Dendritic cell treated with granulocyte-macrophage colony-stimulating factor and Interleukin-4, amounts not matched to agents 40 ng/mL and 50 ng/mL, for 4 days (primary cell): ENCODE data around the gene KCNC2.

Experiments used
- H3K27ac Mint-ChIP-seq: one replicate; pipeline ENCODE4 v1.8.0; 2022; ENCODE audit warnings: mild to moderate bottlenecking, mixed read lengths
- H3K27me3 Mint-ChIP-seq: one replicate; pipeline ENCODE4 v1.8.0; 2022; ENCODE audit warnings: mild to moderate bottlenecking, mixed read lengths
- H3K36me3 Mint-ChIP-seq: one replicate; pipeline ENCODE4 v1.8.0; 2022; ENCODE audit warnings: low read depth, mixed read lengths
- H3K4me1 Mint-ChIP-seq: one replicate; pipeline ENCODE4 v1.8.0; 2022; ENCODE audit warnings: low read depth, mixed read lengths
- H3K4me3 Mint-ChIP-seq: one replicate; pipeline ENCODE4 v1.8.0; 2022; ENCODE audit warnings: mild to moderate bottlenecking, moderate library complexity, mixed read lengths
- H3K9me3 Mint-ChIP-seq: one replicate; pipeline ENCODE4 v1.8.0; 2022; ENCODE audit warnings: mixed read lengths
- intact Hi-C: fragments of 100-400 bp; cut with micrococcal nuclease; formaldehyde crosslinking; loops from one replicate; pipeline ENCODE4 v1.15.0; 2022

Gene KCNC2

GRCh38 chr12:75209812-75210138, at the start of gene KCNC2:
TSS of gene KCNC2 (minus strand) at chr12:75209839.
- no peak within 1 kb of the TSS for H3K4me3 Mint-ChIP-seq
- H3K27me3 Mint-ChIP-seq = peaks cover 51% of the 10 kb centered on the region
- intact Hi-C loops = no loop called here
- no peaks in the 10 kb centered on the region for H3K9me3 Mint-ChIP-seq
- H3K27ac Mint-ChIP-seq = no peak within 1 kb of the TSS
- H3K36me3 Mint-ChIP-seq = no peaks in the 10 kb centered on the region
- H3K4me1 Mint-ChIP-seq = no peaks in the 10 kb centered on the region

- H3K4me1 Mint-ChIP-seq = no peaks in the 10 kb centered on the region
- H3K4me3 Mint-ChIP-seq = no peak overlapping the region
- intact Hi-C loops = no loop called here
- H3K27me3 Mint-ChIP-seq = no peaks in the 10 kb centered on the region
- no peak overlapping the region for H3K27ac Mint-ChIP-seq
- H3K36me3 Mint-ChIP-seq = no peaks in the 10 kb centered on the region
- H3K9me3 Mint-ChIP-seq = no peaks in the 10 kb centered on the region
These were observed 49.5 kb upstream of the KCNC2 start for GRCh38 chr12:75259143-75259542.

GRCh38 chr12:75257510-75257909, 47.9 kb upstream of the KCNC2 start:
- no peaks in the 10 kb centered on the region for H3K4me1 Mint-ChIP-seq

DNA sequence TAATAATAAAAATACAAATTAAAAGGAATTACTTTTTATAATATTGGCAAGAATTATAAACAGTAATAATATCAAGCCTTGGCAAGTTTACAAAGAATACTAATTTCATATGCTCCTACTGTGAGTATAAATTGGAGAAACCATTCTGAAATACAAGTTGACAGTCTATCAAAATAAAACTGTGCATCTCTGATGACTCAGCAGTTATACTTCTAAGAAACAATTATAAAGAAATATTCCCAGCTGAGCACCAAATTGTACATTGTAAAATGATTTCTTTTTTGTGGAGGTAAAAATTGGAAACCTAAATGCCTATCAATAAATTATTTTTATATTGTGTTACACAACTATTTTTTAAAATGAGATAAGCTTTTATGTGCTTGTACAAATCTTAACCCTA, 35.5 kb upstream of the KCNC2 start:
- Mint-ChIP-seq H3K4me1 (no peaks in the 10 kb centered on the region), H3K27ac (no peak overlapping the region), H3K36me3 (no peaks in the 10 kb centered on the region), H3K27me3 (no peaks in the 10 kb centered on the region), H3K9me3 (peaks cover 8% of the 10 kb centered on the region), H3K4me3 (no peak overlapping the region)
- intact Hi-C loops = no loop called here

More at GRCh38 chr12:75257510-75257909, 47.9 kb upstream of the KCNC2 start:
- Mint-ChIP-seq H3K9me3 (no peaks in the 10 kb centered on the region), H3K4me3 (no peak overlapping the region), H3K27ac (no peak overlapping the region), H3K27me3 (no peaks in the 10 kb centered on the region), H3K36me3 (no peaks in the 10 kb centered on the region)
- intact Hi-C loops = no loop called here

GRCh38 chr12:75239987-75240386, 30.3 kb upstream of the KCNC2 start:
- Mint-ChIP-seq H3K4me3 (no peak overlapping the region), H3K36me3 (no peaks in the 10 kb centered on the region), H3K9me3 (peaks cover 8% of the 10 kb centered on the region), H3K27ac (no peak overlapping the region), H3K27me3 (no peaks in the 10 kb centered on the region), H3K4me1 (no peaks in the 10 kb centered on the region)
- intact Hi-C loops = no loop called here

DNA sequence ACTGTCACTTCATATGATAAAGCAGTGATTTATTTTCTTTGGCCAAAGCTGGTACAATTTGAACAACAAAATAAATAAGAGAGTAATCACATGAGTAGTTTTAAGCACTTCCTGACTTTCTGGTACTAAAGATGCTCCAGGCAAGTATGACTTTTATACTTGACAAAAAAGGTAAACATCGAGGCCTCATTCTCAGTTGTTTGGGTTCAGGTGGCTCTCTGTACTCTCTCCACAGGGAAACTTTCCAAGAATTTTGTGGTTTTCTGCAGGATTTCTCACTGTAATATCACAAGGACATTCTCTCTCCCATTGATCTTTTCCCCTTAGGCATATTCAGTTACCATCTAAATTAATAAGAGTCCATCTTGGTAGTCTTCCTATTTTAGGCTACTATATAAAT, 26.6 kb upstream of the KCNC2 start:
- Mint-ChIP-seq H3K27me3 (no peaks in the 10 kb centered on the region), H3K4me1 (no peaks in the 10 kb centered on the region), H3K27ac (no peak overlapping the region), H3K9me3 (peaks cover 8% of the 10 kb centered on the region), H3K36me3 (no peaks in the 10 kb centered on the region), H3K4me3 (no peak overlapping the region)
- intact Hi-C loops = no loop called here

DNA sequence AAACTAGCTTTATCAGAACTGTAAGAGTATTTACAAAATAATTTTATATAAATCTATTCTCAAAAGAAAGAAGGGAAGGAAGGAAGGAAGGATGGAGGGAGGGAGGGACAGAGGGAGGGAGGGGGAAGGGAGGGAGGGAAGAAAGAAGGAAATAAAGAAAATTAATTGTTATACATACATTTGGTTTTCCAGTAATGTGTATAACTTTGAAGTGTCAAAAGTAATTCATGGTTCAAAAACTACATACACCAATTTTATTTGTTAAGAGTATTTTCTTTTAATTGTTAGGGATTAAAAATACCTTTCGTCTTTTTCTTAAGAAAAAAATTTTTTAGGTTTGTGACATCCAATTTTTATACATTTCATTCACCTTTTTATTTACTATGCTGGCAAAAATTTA, 17.5 kb upstream of the KCNC2 start:
- Mint-ChIP-seq H3K27me3 (no peaks in the 10 kb centered on the region), H3K36me3 (no peaks in the 10 kb centered on the region), H3K4me3 (no peak overlapping the region), H3K9me3 (peaks cover 8% of the 10 kb centered on the region), H3K27ac (no peak overlapping the region), H3K4me1 (no peaks in the 10 kb centered on the region)
- intact Hi-C loops = no loop called here

- H3K27ac Mint-ChIP-seq = no peak overlapping the region
- no peaks in the 10 kb centered on the region for H3K9me3 Mint-ChIP-seq
- H3K4me1 Mint-ChIP-seq = no peaks in the 10 kb centered on the region
- no peak overlapping the region for H3K4me3 Mint-ChIP-seq
- intact Hi-C loops = no loop called here
- peaks cover 39% of the 10 kb centered on the region for H3K27me3 Mint-ChIP-seq
- no peaks in the 10 kb centered on the region for H3K36me3 Mint-ChIP-seq
These were observed 2.4 kb upstream of the KCNC2 start for GRCh38 chr12:75212072-75212471.

GRCh38 chr12:75208856-75209811, 505 bp downstream of the KCNC2 start:
- intact Hi-C loops = no loop called here
- Mint-ChIP-seq H3K4me3 (no peak overlapping the region), H3K4me1 (no peaks in the 10 kb centered on the region), H3K27me3 (peaks cover 51% of the 10 kb centered on the region), H3K36me3 (no peaks in the 10 kb centered on the region), H3K9me3 (no peaks in the 10 kb centered on the region), H3K27ac (no peak overlapping the region)

DNA sequence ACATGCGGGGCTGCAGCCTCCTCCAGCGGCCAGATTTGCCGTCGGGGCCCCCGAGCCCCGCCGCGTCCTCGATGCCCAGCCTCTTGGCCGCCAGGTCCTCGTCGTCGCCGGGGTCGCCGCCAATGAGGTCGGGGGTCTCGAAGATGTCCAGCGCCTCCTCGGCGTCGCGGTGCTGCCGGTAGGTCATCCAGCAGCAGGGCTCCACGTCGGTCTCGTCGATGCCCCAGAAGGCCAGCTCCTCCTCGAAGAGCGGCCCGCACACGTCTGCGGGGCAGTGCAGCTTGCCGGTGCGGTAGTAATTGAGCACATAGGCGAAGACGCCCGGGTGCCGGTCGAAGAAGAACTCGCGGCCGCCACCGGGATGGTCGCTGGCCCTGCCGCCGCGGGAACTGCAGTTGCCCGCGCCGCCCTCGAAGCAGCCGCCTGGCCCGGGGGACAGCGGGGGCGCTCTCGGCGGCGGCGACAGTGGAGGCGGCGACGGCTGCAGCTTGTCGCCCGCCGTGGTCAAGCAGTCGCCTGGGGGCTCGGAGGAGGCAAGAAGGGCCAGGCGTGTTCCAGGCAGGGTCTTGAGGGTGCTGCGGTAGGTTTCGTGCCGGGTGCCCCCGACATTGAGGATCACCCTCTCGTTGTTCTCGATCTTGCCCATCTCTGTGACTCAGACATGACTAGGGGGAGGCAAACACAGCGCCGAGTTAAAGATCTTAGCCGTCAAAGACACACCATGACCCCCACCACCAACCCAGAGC, 2.1 kb downstream of the KCNC2 start:
- intact Hi-C loops = no loop called here

DNA sequence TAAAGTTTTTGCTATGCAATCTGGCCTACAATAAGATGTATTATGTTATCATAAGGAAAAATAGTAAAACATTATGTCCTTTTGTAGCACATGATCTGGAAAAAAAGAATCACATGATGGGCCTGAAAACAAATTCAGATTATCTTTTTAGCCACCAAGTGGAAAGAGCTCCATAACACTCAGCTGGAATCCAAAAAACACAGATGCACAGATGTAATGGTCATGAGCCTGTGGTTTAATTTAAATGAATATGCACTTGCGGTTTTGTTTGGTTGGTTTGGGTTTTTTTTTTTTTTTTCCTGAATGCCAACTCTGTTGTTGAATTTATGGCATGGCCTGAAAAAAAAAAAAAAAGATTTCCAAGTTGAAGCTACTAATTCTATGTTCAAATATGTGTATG, 4.1 kb downstream of the KCNC2 start:
- H3K36me3 Mint-ChIP-seq = no peaks in the 10 kb centered on the region
- no peak overlapping the region for H3K4me3 Mint-ChIP-seq
- H3K9me3 Mint-ChIP-seq = no peaks in the 10 kb centered on the region
- no peaks in the 10 kb centered on the region for H3K4me1 Mint-ChIP-seq
- H3K27me3 Mint-ChIP-seq = peaks cover 45% of the 10 kb centered on the region
- intact Hi-C loops = no loop called here
- no peak overlapping the region for H3K27ac Mint-ChIP-seq

More for the DNA sequence above, 2.1 kb downstream of the KCNC2 start:
- Mint-ChIP-seq H3K4me1 (no peaks in the 10 kb centered on the region), H3K36me3 (no peaks in the 10 kb centered on the region), H3K9me3 (no peaks in the 10 kb centered on the region), H3K27ac (no peak overlapping the region), H3K4me3 (no peak overlapping the region), H3K27me3 (peaks cover 51% of the 10 kb centered on the region)

GRCh38 chr12:75196865-75197264, 12.8 kb downstream of the KCNC2 start:
- intact Hi-C loops = no loop called here
- Mint-ChIP-seq H3K36me3 (no peaks in the 10 kb centered on the region), H3K9me3 (no peaks in the 10 kb centered on the region), H3K27me3 (no peaks in the 10 kb centered on the region), H3K4me3 (no peak overlapping the region), H3K4me1 (no peaks in the 10 kb centered on the region), H3K27ac (no peak overlapping the region)

DNA sequence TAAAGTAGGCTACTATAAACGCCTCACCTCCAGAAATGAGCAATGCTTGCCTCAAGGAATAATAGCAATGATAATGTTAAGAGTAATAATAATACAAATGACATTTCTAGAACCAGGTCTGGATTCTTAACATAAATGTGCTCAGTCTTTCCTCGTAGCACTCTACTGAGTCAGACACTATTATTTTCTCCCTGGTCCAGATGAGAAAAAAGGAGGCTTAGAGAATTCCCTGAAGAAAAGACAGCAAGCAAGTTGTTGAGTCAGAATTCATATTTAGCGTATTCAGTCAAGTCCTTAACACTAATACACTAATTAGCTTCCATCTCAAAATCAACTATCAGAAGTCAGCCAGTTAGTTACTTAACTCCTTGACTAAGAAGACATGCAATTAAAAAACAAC, 13.2 kb downstream of the KCNC2 start:
- Mint-ChIP-seq H3K4me1 (no peaks in the 10 kb centered on the region), H3K9me3 (no peaks in the 10 kb centered on the region), H3K36me3 (no peaks in the 10 kb centered on the region), H3K27me3 (no peaks in the 10 kb centered on the region), H3K27ac (no peak overlapping the region), H3K4me3 (no peak overlapping the region)
- intact Hi-C loops = no loop called here

GRCh38 chr12:75194250-75194649, 15.4 kb downstream of the KCNC2 start:
- no peak overlapping the region for H3K27ac Mint-ChIP-seq
- H3K9me3 Mint-ChIP-seq = no peaks in the 10 kb centered on the region
- intact Hi-C loops = no loop called here
- H3K4me3 Mint-ChIP-seq = no peak overlapping the region
- H3K4me1 Mint-ChIP-seq = no peaks in the 10 kb centered on the region
- H3K36me3 Mint-ChIP-seq = no peaks in the 10 kb centered on the region
- H3K27me3 Mint-ChIP-seq = no peaks in the 10 kb centered on the region
